ENCODE results near the gene DMRT1.

GRCh38 chr9:846852-847251 is 5.4 kb downstream of the DMRT1 start:
- TF ChIP-seq GATA2 (IDR thresholded peaks at IDR 0.05; ENCODE audit: low read depth, low read length) (no peak), GATA3 (IDR thresholded peaks at IDR 0.05; ENCODE audit: low read depth, low read length) (no peak)

Measured in SH-SY5Y (cell line).